Epithelial cell of prostate (primary cell): ENCODE results near the gene PLCD1.
A peak's percentile ranks its signal among the peaks of the same experiment; 100 is the strongest.

Source experiments
- DNase-seq: peaks from one replicate; pipeline ENCODE4 v3.0.0-alpha.2; 2011; ENCODE audit warnings: low read depth, low spot score
- H3K27ac ChIP-seq: fragments of 450-650 bp; 2 replicates; pipeline ENCODE4 v1.5.1; 2017; ENCODE audit warnings: mild to moderate bottlenecking

PLCD1 gene

GRCh38 chr3:38003371-38003816, 26.0 kb downstream of the PLCD1 start:
- no peak for DNase-seq
- no peak overlapping the region for H3K27ac ChIP-seq

- DNase-seq, result no peak
- no peak overlapping the region for H3K27ac ChIP-seq
These were observed 26.5 kb downstream of the PLCD1 start for GRCh38 chr3:38002940-38003339.

- DNase-seq, result no peak
- no peak overlapping the region for H3K27ac ChIP-seq
These were observed 27.1 kb downstream of the PLCD1 start for GRCh38 chr3:38002291-38002876.

- H3K27ac ChIP-seq, result no peak overlapping the region
- DNase-seq, result no peak
These were observed 27.9 kb downstream of the PLCD1 start for GRCh38 chr3:38001456-38002081.

GRCh38 chr3:38000965-38001455, 28.4 kb downstream of the PLCD1 start:
- no peak overlapping the region for H3K27ac ChIP-seq
- DNase-seq, result no peak

- no peak overlapping the region for H3K27ac ChIP-seq
- no peak for DNase-seq
These were observed 29.1 kb downstream of the PLCD1 start for GRCh38 chr3:38000242-38000916.

GRCh38 chr3:37999836-38000235, 29.6 kb downstream of the PLCD1 start:
- no peak for DNase-seq
- no peak overlapping the region for H3K27ac ChIP-seq

- no peak overlapping the region for H3K27ac ChIP-seq
- no peak for DNase-seq
These were observed 31.6 kb downstream of the PLCD1 start for GRCh38 chr3:37997791-37998370.

- DNase-seq, result no peak
- H3K27ac ChIP-seq, result no peak overlapping the region
These were observed 32.1 kb downstream of the PLCD1 start for GRCh38 chr3:37997342-37997741.

- H3K27ac ChIP-seq, result no peak overlapping the region
- no peak for DNase-seq
These were observed 32.6 kb downstream of the PLCD1 start for GRCh38 chr3:37996785-37997301.

GRCh38 chr3:37995652-37996641, 33.5 kb downstream of the PLCD1 start:
- no peak overlapping the region for H3K27ac ChIP-seq
- DNase-seq, result no peak

- no peak for DNase-seq
- peak overlapping the region; percentile 69 for H3K27ac ChIP-seq
These were observed 34.8 kb downstream of the PLCD1 start for GRCh38 chr3:37994639-37994972.

- H3K27ac ChIP-seq, result peak overlapping the region; percentile 69
- DNase-seq, result no peak
These were observed 35.4 kb downstream of the PLCD1 start for GRCh38 chr3:37993820-37994638.

GRCh38 chr3:37993460-37993819, 36.0 kb downstream of the PLCD1 start:
- H3K27ac ChIP-seq, result peak overlapping the region; percentile 69
- no peak for DNase-seq

GRCh38 chr3:37993067-37993455, 36.4 kb downstream of the PLCD1 start:
- no peak for DNase-seq
- H3K27ac ChIP-seq, result peak overlapping the region; percentile 69

GRCh38 chr3:37992271-37993066, 37.0 kb downstream of the PLCD1 start:
- no peak for DNase-seq
- peak overlapping the region; percentile 69 for H3K27ac ChIP-seq

- peak overlapping the region; percentile 69 for H3K27ac ChIP-seq
- DNase-seq, result no peak
These were observed 37.6 kb downstream of the PLCD1 start for GRCh38 chr3:37991823-37992222.

- peak overlapping the region; percentile 69 for H3K27ac ChIP-seq
- DNase-seq, result no peak
These were observed 38.3 kb downstream of the PLCD1 start for GRCh38 chr3:37991109-37991508.
